GM18858 (cell line): ENCODE data around the gene AKR1C3.
"Not testable (repeated sequence)": the region's sequence is repeated elsewhere in the genome, so short reads cannot be mapped to it uniquely, and the experiment has no call there.

Source experiments
- ATAC-seq: cut with Tn5 transposase; IDR thresholded peaks from one replicate; pipeline ENCODE4 v1.9.1; 2021; ENCODE audit not compliant: unreplicated experiment

Gene AKR1C3

DNA sequence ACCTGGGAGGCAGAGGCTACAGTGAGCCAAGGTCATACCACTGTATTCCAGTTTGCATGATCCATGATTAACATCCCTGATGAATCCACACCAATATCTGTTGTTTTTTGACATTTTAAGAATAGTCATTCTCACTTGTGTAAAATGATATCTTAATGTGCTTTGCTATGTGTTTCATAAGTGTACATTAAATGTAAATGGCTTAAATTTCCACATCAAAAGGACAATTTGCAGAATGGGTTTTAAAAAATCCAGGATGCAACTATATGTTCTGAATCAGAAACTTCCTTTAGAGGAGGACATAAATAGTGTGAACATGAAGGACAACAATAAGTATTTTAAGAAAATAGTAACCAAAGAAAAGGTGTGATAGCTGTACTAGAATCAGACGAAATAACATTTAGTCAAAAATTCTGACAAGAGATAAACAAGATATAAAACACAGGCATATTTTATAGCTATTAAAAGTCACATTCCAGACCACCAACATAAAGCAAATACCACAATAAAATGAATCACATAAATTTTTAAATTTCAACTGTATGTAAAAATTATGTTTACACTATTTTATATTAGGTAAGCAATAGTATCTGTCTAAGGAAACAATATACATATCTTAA, 42.4 kb downstream of the AKR1C3 start:
- ATAC-seq = no peak

- not testable (repeated sequence) for ATAC-seq
Measured at GRCh38 chr10:5137699-5138098, 43.5 kb downstream of the AKR1C3 start.

- ATAC-seq = no peak
Measured at GRCh38 chr10:5142199-5142598, 48.0 kb downstream of the AKR1C3 start.

DNA sequence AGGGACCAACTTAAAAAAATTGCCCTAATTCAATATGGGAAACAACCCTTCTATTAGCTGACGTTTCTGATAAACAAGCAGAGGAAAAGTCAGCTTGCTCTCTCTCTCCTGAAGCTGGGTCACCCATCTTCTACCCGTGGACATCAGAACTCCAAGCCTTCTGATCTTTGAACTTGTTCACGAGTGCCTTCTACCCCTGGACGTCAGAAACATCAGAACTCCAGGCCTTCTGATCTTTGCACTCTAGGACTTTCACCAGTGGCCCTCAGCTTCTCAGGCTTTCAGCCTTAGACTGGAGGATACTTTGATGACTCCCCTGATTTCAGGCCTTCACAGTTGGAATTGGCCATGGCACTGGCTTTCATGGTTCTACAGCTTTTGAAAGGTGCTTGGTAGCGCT, 48.9 kb downstream of the AKR1C3 start:
- no peak for ATAC-seq

- ATAC-seq = no peak
Measured at GRCh38 chr10:5146920-5147254, 52.7 kb downstream of the AKR1C3 start.

DNA sequence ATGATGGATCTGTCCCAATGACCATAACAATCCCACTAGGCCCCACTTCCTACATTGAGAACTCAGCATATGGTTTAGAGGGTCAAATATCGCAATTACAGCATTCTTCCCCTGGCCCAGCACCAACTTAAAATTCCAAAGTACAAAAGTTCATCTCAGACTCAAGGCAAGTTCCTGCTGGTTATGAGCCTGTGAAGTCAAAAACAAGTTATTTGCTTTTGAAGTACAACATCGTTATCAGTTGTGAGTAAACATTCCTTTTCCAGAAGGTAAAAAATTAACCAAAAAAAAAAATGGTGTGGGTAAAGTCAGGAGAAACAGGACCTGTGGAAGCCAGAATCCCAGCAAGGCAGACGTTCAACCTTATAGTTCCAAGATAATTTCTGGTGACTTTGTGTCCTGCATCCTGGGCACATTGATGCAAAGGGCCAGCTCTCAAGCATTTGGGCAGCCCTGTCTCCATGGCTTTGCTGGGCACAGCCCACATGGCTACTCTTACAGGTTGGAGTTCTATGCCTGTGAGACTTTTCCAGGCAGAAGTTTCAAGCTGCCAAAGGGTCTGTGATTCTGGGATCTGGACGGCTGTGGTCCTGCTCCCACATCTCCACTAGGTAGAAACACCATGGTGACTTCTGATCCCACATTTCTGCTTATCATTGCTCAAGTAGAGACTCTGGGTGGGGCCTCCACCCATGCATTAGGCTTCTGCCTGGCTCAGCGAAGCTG, 53.2 kb downstream of the AKR1C3 start:
- ATAC-seq = no peak

GRCh38 chr10:5147981-5148677, 53.9 kb downstream of the AKR1C3 start:
- ATAC-seq = no peak

DNA sequence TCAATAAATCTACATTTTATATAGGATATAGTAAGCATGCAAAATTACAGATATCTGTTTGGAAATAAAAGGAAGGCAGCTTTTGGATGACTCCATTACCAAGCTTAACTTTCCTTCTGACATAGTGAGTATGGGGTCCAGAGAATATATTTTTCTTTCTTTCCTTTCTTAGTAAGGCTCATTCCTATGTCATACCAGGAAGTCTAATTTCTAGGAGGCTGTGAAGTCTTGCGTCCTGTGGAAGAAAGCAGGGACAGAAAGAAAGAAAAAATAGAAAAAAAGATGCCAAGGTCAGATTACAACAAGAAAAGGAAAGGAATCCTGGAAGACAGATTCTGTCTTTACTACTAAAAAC, 54.4 kb downstream of the AKR1C3 start:
- no peak for ATAC-seq

DNA sequence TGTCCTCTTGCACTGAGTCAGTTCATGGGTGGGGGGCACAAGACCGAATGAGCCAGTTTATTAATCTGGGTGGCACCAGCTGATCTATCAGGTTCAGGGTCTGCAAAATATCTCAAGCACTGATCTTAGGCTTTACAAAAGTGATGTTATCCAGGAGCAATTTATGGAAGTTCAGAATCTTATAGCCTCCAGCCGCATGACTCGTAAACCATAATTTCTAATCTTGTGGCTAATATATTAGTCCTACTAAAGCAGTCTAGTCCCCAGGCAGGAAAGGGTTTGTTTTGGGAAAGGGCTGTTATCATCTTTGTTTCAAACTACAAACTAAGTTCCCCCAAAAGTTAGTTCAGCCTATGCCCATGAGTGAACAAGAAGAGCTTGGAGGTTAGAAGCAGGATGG, 56.9 kb downstream of the AKR1C3 start:
- no peak for ATAC-seq

- ATAC-seq = no peak
Measured at GRCh38 chr10:5155951-5156350, 61.7 kb downstream of the AKR1C3 start.
